Stomach (tissue), 4 donors: ENCODE data around the gene UGT1A6.

Experiments used
- EP300 ChIP-seq: sonication (generic); formaldehyde crosslinking; IDR thresholded peaks from one replicate; pipeline ENCODE4 v1.6.1; 2017; ENCODE audit warnings: antibody characterized with exemption
- TF ChIP-seq, protein P1 (sequence below), 7 experiments: fragments of 450-650 bp in 4 of 7; fragments of 200-600 bp in 3 of 7; sonication (generic) in 3 of 7; IDR thresholded peaks; one replicate each; pipeline ENCODE4 v1.5.1; 2016 to 2019; ENCODE audit warnings: antibody characterized with exemption in 7 of 7, control low read depth in 2 of 7, mild to moderate bottlenecking in 1 of 7

- no peak for TF ChIP-seq EP300
- TF ChIP-seq, protein P1, sequence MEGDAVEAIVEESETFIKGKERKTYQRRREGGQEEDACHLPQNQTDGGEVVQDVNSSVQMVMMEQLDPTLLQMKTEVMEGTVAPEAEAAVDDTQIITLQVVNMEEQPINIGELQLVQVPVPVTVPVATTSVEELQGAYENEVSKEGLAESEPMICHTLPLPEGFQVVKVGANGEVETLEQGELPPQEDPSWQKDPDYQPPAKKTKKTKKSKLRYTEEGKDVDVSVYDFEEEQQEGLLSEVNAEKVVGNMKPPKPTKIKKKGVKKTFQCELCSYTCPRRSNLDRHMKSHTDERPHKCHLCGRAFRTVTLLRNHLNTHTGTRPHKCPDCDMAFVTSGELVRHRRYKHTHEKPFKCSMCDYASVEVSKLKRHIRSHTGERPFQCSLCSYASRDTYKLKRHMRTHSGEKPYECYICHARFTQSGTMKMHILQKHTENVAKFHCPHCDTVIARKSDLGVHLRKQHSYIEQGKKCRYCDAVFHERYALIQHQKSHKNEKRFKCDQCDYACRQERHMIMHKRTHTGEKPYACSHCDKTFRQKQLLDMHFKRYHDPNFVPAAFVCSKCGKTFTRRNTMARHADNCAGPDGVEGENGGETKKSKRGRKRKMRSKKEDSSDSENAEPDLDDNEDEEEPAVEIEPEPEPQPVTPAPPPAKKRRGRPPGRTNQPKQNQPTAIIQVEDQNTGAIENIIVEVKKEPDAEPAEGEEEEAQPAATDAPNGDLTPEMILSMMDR (IDR thresholded peaks at IDR 0.05), result no peak
Measured at GRCh38 chr2:233654501-233654900, 38.2 kb upstream of the UGT1A6 start.
